ENCODE data around the gene ST3GAL3. TPM values are rescaled to one million over a fixed set of nuclear protein-coding genes. Genes with fewer than 3 reads are reported as not detected.

ST3GAL3 gene
- total RNA-seq, 1 donor from 2014 or later, result 15.2 TPM

- H3K27ac Mint-ChIP-seq (ENCODE audit: unreplicated experiment), result no peak overlapping the region
- no peak for DNase-seq (ENCODE audit: low spot score)
- H3K36me3 Mint-ChIP-seq (ENCODE audit: low read depth), result no peaks in the 10 kb centered on the region
- H3K4me3 Mint-ChIP-seq (ENCODE audit: unreplicated experiment), result no peak overlapping the region
- H3K27me3 Mint-ChIP-seq (ENCODE audit: low read depth), result no peaks in the 10 kb centered on the region
- H3K9me3 Mint-ChIP-seq (ENCODE audit: low read depth), result no peaks in the 10 kb centered on the region
- H3K4me1 Mint-ChIP-seq (ENCODE audit: low read depth), result peaks cover 13% of the 10 kb centered on the region
- TF ChIP-seq, protein P1, sequence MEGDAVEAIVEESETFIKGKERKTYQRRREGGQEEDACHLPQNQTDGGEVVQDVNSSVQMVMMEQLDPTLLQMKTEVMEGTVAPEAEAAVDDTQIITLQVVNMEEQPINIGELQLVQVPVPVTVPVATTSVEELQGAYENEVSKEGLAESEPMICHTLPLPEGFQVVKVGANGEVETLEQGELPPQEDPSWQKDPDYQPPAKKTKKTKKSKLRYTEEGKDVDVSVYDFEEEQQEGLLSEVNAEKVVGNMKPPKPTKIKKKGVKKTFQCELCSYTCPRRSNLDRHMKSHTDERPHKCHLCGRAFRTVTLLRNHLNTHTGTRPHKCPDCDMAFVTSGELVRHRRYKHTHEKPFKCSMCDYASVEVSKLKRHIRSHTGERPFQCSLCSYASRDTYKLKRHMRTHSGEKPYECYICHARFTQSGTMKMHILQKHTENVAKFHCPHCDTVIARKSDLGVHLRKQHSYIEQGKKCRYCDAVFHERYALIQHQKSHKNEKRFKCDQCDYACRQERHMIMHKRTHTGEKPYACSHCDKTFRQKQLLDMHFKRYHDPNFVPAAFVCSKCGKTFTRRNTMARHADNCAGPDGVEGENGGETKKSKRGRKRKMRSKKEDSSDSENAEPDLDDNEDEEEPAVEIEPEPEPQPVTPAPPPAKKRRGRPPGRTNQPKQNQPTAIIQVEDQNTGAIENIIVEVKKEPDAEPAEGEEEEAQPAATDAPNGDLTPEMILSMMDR (IDR thresholded peaks at IDR 0.05), result no peak
Observed at GRCh38 chr1:43766818-43767525, 59.6 kb downstream of the ST3GAL3 start.

DNA sequence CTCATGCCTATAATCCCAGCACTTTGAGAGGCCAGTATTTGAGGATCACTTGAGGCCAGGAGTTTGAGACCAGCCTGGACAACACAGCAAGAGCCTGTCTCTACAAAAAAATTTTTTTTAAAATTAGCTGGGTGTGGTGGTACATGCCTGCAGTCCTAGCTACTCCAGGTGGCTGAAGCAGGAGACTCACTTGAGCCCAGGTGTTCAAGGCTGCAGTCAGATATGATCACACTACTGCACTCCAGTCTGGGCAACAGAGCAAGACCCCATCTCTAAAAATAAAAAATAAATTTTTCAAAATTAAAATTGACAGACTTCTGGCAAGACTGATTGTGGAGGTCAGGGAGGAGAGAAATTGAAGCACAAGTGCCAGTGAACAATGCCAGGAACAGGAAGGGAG lies 60.8 kb downstream of the ST3GAL3 start:
- H3K27ac Mint-ChIP-seq (ENCODE audit: unreplicated experiment), result no peak overlapping the region

GRCh38 chr1:43769350-43769908 lies 62.1 kb downstream of the ST3GAL3 start:
- Mint-ChIP-seq H3K4me3 (ENCODE audit: unreplicated experiment) (no peak overlapping the region), H3K27ac (ENCODE audit: unreplicated experiment) (no peak overlapping the region), H3K9me3 (ENCODE audit: low read depth) (no peaks in the 10 kb centered on the region), H3K4me1 (ENCODE audit: low read depth) (peaks cover 3% of the 10 kb centered on the region), H3K27me3 (ENCODE audit: low read depth) (no peaks in the 10 kb centered on the region), H3K36me3 (ENCODE audit: low read depth) (peaks cover 5% of the 10 kb centered on the region)
- DNase-seq (ENCODE audit: low spot score), result no peak
- TF ChIP-seq, protein P1 (IDR thresholded peaks at IDR 0.05), result no peak

More for the DNA sequence above, 60.8 kb downstream of the ST3GAL3 start:
- Mint-ChIP-seq H3K4me3 (ENCODE audit: unreplicated experiment) (no peak overlapping the region), H3K36me3 (ENCODE audit: low read depth) (peaks cover 3% of the 10 kb centered on the region), H3K9me3 (ENCODE audit: low read depth) (no peaks in the 10 kb centered on the region), H3K27me3 (ENCODE audit: low read depth) (no peaks in the 10 kb centered on the region), H3K4me1 (ENCODE audit: low read depth) (peaks cover 6% of the 10 kb centered on the region)
- TF ChIP-seq, protein P1 (IDR thresholded peaks at IDR 0.05), result no peak
- DNase-seq (ENCODE audit: low spot score), result no peak

DNA sequence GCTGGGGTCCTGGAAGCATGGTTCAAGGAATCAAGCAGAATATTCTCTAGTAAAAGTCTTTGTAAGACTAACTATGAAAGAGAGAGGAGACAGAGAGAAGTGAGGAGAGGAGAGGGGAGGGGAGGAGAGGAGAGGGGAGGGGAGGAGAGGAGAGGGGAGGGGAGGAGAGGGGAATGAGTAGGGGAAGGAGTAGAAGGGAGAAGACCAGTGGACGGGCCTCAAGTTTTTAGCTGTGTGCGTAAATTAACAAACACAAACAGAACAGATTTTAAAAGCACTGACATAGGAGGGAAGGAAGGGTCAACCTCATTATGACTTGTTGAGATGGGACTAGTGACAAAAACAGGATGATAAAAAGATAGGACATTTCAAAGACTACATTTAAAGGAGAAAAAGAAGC lies 62.8 kb downstream of the ST3GAL3 start:
- TF ChIP-seq, protein P1 (IDR thresholded peaks at IDR 0.05), result no peak
- Mint-ChIP-seq H3K27ac (ENCODE audit: unreplicated experiment) (no peak overlapping the region), H3K9me3 (ENCODE audit: low read depth) (no peaks in the 10 kb centered on the region), H3K36me3 (ENCODE audit: low read depth) (peaks cover 5% of the 10 kb centered on the region), H3K4me1 (ENCODE audit: low read depth) (peaks cover 7% of the 10 kb centered on the region), H3K4me3 (ENCODE audit: unreplicated experiment) (no peak overlapping the region), H3K27me3 (ENCODE audit: low read depth) (no peaks in the 10 kb centered on the region)
- DNase-seq (ENCODE audit: low spot score), result no peak

- Mint-ChIP-seq H3K27me3 (ENCODE audit: low read depth) (no peaks in the 10 kb centered on the region), H3K4me3 (ENCODE audit: unreplicated experiment) (no peak overlapping the region), H3K36me3 (ENCODE audit: low read depth) (peaks cover 8% of the 10 kb centered on the region), H3K4me1 (ENCODE audit: low read depth) (peaks cover 21% of the 10 kb centered on the region), H3K27ac (ENCODE audit: unreplicated experiment) (no peak overlapping the region), H3K9me3 (ENCODE audit: low read depth) (peaks cover 6% of the 10 kb centered on the region)
- no peak for DNase-seq (ENCODE audit: low spot score)
- TF ChIP-seq, protein P1 (IDR thresholded peaks at IDR 0.05), result no peak
Observed at GRCh38 chr1:43772978-43773377, 65.6 kb downstream of the ST3GAL3 start.
